B cell (primary cell): ENCODE results near the gene GLTP.

Experiments used
- EZH2 ChIP-seq: IDR thresholded peaks from 2 replicates; pipeline ENCODE4 v1.6.1; 2012; ENCODE audit warnings: borderline replicate concordance, low read depth, mild to moderate bottlenecking, moderate library complexity, low read length; ENCODE audit not compliant: insufficient read depth, poor library complexity, severe bottlenecking
- TF ChIP-seq, protein P1 (sequence below): fragments of 200-600 bp; IDR thresholded peaks from one replicate; pipeline ENCODE4 v1.8.0; 2022; ENCODE audit warnings: antibody characterized with exemption, mild to moderate bottlenecking

DNA sequence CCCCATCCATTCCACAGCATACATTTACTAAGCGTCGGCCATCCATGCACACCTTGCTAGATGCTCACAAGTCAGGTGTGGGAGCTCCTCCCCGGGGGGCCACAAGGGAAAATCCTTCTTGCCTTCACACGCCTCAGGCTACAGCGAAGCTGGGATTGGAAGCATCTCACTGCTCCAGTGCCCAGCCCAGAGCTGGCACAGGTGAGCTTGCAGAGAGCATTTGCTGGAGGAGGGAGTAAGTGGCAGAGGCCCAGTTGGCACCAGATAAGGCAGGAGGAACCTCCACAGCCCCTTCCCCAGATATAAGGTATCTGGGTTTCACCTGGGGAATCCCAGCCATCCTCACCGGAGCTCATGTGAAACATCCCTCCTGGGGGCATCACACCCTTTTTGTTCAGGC lies 49.0 kb downstream of the GLTP start:
- TF ChIP-seq, protein P1, sequence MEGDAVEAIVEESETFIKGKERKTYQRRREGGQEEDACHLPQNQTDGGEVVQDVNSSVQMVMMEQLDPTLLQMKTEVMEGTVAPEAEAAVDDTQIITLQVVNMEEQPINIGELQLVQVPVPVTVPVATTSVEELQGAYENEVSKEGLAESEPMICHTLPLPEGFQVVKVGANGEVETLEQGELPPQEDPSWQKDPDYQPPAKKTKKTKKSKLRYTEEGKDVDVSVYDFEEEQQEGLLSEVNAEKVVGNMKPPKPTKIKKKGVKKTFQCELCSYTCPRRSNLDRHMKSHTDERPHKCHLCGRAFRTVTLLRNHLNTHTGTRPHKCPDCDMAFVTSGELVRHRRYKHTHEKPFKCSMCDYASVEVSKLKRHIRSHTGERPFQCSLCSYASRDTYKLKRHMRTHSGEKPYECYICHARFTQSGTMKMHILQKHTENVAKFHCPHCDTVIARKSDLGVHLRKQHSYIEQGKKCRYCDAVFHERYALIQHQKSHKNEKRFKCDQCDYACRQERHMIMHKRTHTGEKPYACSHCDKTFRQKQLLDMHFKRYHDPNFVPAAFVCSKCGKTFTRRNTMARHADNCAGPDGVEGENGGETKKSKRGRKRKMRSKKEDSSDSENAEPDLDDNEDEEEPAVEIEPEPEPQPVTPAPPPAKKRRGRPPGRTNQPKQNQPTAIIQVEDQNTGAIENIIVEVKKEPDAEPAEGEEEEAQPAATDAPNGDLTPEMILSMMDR: no peak
- TF ChIP-seq EZH2: no peak
